HG03558 (cell line): Measurements from ENCODE around the gene PTGFRN.

Source experiments
- ATAC-seq: cut with Tn5 transposase; IDR thresholded peaks from one replicate; pipeline ENCODE4 v1.9.1; 2021; ENCODE audit warnings: moderate number of reproducible peaks; ENCODE audit not compliant: unreplicated experiment; ENCODE audit errors: extremely low read depth

The PTGFRN gene

DNA sequence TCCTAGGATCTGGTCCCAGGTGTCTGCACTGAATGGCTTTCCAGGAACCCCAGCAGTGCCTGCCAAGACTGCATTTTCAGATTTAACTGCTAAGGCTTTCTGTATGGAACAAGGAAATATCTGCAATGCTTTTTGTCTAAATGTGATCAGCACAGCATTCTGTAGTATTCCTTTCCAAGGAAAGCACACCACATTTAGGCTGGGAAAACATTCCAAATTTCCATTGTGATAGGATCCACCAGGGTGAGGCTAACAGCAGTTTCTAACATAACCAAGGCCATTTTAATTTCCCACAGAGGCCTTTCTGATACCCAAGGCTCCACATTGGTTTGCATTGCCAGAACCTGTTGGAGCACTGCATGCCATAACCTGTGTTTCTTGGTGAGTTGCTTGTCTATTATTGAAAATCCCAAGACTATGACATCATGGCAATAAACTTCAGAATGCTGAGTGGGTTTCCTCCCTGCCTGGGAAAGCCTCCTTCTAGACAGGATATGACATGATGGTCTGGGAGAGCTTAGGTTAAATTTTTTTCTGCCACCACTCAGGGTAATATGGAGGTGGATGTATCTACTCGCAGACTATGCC lies 23.3 kb upstream of the PTGFRN start:
- ATAC-seq: no peak

DNA sequence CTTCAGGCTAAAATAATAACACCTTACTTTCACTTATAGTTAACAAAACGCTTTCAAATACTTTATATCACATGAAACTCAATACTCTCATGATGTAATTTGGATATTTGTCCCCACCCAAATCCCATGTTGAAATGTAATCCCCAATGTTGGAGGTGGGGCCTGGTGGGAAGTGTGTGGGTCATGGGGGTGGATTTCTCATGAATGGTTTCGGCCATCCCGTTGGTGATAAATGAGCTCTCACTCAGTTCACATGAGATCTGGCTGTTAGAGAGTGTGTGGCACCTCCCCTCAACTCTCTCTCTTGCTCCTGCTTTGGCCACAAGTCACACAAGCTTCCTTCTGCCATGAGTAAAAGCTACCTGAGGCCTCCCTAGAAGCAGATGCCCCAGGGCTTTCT lies 22.5 kb upstream of the PTGFRN start:
- ATAC-seq: no peak

DNA sequence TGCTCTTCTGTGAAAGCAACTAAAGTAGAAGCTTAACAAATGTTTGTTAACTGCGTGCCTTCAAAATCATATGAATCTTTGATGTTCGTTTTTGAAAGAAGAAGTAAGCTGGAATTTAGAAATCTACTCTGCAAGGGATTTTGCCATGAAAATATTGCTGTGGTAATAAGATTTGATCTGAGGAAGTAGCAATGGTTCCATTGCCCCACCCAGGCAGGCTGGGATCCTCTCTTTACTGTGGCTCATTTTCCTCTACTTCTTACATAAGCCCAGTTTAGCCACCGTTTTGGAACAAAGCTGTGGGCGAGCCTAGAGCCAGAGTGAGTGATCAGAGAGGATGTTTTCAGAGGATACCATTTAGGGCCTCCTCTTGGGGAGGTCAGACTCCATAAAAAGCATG lies 20.3 kb upstream of the PTGFRN start:
- ATAC-seq: no peak

DNA sequence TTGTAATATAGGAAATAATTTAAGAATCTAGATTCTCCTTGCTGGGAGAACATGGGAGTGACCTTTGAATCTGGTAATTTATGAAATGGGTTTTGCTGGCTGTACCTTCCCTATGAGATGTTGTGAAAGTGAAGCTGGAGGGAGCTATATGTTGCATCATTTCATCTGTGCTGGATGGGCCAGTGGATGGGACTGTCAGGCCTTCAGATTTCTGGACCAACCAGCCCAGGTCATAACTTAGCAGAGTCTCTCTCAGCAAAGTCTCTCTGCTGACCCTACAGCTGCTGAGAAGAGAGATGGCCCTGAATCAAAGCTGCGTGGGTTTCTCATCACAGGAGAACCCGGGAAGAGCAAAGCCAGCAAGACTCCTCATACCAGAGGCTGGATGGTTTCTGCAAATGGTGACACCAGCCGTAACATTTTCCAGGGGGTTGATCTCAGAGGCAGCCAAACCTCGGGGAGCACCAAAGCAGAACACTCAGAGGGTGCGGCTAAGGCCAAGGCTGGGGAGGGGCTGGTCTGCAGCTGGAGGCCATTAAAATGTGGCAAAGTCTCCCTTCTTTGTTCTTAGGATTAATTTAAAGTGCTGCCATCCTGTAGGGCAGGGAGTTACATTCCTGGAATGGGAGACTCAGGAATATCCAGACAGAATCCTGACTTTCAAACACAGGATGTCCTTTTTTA lies 18.2 kb upstream of the PTGFRN start:
- no peak for ATAC-seq

DNA sequence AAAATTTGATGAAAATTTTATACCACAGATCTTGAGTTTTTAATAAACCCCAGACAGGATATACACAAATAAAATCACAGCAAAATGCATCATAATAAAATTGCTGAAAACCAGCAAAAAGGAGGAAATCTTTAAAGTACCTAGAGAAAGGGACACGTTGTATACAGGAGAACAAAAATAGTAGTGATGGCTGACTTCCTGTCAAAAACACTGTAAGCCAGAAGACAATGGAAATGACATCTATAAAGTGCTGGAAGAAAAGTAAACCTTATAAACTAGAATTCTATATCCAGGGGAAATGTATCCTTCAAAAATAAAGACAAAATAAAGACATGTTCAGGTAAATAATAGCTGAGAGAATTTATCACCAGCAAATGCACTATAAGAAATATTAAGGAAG lies 14.6 kb upstream of the PTGFRN start:
- no peak for ATAC-seq

DNA sequence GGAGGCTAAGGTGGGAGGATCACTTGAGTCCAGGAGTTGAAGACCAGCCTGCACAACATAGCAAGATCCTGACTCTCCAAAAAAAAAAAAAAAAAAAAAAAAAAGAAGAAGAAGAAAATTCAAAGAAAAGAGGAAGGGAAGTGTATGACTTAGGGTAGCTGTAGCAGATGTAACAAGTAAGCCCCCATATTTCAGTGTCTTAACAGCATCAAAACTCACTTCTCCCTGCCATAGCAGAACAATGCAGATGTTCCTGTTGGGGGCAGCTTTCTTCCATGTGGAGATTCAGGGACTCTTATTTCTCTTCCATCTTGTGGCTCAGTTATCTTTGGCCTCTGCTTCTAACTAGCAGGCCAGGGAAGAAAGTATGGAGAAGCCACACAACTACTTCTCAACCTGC lies 10.2 kb upstream of the PTGFRN start:
- ATAC-seq: no peak

DNA sequence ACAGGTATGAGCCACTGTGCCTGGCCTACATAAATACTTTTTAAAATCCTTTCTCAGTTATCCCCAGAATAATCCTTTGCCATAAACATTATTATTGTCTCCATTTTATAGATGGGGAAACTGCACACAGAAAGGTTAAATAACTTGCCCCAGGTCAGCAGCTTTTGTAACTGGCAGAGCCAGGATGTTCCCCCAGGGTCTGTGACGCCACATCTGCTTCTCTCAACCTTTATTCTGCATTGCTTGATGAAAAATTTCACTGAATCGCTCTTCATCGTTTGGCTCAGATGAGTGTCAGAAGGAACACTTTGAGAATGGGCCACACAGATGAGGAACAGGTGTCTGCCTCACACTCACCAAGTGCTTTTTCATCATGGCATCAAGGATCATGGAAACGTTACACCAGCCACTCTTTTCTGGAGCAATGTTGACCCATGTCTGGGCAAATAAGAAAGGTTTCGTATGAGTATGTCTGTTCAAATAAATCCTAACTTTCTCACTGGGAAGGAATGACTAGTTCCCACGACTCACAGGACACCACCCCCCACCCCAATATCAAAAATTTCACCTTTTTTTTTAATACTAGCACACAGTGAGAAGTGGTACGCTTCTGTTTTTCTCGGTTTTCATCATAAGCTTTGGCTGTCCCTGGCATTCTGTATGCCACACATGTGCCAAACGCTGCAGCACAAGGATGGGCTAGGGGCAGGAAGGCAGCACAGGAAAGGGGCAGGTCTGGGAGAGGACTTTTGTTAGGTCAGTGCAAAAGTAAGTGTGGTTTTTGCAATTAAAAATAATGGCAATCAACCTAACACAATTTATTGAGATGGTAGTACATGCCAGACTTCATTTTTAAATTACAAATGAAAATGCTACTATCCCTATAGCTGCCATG lies 9.0 kb upstream of the PTGFRN start:
- no peak for ATAC-seq

DNA sequence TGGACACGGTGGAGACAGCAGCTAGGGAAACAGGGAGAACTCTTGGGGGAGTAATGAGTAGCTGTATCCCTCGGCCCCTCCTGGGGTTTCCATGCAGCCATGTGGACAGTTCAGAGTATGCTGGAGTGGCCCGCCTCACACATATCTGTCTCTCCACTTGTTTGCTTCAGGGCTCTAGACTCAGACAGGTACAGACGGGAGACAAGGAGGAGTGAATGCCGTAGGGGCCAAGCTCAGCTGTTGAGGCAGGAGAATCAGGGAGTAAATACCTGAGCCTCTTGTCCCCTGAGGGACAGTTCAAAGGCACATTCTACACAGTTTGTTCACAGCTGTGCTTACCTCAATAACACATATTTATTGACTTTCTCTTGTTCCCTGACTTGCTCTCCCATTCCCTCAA lies 7.7 kb upstream of the PTGFRN start:
- no peak for ATAC-seq

DNA sequence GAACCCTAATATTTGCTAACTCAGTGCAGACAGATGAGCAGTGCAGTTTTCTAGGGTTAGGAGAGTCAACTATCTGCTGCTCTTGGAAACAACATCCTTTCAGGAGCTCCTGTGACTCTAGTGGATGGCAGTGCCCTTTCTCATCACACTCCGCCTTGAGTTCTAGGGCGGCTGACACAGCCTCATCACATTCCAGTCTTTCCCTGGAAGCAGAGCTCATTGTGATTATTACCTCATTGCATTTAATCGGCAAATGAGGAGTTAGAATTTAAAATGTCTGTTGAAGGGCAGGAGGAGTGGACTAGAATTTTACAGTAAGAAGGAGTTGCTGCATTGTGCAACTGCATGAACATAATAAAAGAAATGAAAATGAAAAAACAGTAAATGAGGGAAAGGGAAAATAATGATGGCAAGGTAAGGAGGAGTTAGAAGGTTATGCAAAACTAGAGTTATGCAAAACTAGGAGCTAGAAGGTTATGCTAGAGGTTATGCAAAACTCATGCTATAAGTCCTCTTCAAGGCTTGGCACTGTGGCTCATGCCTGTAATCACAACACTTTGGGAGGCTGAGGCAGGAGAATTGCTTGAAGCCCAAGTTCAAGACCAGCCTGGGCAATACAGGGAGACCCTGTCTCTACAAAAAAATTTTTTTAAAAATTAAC lies 6.9 kb upstream of the PTGFRN start:
- ATAC-seq: no peak

DNA sequence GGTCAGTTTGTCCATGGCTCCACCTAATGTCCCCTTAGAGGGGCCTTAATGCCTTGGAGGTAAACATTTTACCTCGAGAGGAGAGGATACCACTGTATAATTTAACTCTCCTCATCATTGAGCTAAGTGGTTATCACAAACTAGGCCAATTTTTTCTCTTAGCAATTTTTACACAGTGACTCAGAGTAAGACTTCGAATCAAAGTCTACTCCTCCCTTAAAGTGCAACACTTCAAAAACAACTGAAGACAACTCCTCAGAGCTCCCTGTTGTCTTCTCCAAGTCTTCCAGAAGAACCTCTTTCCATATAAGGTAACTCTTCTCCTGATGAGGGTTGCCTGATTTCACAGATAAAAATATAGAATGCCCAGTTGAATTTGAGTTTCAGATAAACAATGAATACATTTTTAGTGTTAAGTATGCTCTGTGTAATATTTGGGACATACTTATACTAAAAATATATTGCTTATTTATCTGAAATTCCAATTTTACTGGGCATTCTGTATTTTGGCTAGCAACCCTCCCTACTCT lies 4.9 kb upstream of the PTGFRN start:
- ATAC-seq: no peak

DNA sequence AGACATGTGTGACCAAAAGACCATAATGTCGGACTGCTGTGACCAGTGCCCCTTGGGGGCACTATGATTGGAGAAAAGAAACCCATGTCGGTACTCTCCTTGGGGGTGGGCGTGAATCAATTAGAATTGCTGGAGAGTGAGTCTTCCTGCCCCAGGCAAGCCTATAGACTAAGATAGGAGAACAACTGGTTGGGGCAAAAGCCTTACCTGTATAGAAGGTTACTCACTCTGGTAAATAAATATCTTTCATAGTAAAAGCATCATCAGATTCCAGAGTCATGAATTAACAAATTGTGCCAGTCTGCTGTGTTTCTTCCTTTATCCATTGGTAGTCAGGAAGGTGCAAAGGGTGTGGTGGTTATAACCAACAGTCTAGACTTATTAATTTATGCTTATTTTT lies 2.9 kb upstream of the PTGFRN start:
- no peak for ATAC-seq

DNA sequence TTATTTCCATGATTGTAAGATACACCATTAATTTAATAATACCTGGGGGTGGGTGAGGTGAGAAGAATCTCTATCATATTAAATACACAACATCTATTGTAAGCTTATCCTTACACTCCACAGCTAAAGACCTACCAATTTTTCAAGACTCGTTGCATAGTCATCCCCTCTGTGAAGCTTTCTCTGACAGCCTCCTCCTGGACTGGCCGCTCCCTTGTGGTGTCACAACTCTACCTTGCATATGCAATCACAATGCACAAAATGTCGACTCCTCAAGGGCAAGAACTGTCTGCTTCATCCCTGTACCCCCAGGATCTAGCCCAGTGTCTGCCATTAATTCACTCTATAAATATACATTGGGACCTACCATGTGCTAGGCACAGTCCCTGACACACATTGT lies 2.4 kb upstream of the PTGFRN start:
- no peak for ATAC-seq

DNA sequence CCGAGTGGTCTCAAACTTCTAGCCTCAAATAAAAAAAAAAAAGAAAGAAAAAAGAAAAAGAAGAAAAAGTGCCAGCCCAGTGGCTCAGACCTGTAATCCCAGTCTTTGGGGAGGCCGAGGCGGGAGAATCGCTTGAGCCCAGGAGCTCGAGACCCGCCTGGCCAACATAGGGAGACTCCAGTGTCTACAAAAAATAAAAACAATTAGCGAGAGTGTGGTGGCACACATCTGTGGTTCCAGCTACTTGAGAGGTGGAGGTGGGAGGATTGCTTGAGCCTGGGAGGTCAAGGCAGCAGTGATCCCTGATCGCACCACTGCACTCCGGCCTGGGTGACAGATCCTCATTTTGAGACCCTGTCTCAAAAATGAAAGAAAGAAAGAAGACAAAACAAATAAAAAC lies 1.4 kb upstream of the PTGFRN start:
- no peak for ATAC-seq

DNA sequence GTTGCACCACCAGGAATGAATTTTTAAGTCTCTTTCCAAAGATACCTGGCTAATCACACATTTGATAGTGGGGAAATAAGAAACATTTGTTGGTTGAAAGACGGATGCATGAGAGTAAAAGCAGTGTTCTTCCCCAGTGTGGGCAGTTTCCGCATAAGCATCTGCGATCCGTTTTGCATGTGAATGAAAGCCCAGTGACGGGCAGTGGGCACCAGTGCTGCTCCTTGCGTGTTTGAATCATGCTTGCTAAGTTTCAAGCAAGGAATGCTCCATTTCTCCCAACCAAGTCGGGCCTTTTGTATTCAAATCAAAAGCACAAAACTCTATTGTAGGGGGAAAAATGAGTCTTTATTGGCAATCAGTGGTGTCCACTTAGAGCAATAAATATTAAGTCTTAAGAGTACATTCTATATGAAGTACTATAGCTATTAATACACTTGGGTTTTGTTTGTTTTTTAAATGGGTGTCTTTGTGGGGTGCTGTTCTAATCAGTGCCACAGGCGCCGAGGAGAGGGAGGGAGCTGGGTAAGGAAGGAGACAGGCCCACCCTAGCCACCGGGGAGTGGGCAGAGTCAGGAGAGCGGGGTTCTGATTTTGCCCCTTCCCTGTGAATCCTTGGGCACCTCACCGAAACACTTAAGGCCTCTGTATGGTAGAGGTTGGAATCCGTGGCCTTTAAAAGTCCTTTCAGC lies 750 bp upstream of the PTGFRN start:
- no peak for ATAC-seq

DNA sequence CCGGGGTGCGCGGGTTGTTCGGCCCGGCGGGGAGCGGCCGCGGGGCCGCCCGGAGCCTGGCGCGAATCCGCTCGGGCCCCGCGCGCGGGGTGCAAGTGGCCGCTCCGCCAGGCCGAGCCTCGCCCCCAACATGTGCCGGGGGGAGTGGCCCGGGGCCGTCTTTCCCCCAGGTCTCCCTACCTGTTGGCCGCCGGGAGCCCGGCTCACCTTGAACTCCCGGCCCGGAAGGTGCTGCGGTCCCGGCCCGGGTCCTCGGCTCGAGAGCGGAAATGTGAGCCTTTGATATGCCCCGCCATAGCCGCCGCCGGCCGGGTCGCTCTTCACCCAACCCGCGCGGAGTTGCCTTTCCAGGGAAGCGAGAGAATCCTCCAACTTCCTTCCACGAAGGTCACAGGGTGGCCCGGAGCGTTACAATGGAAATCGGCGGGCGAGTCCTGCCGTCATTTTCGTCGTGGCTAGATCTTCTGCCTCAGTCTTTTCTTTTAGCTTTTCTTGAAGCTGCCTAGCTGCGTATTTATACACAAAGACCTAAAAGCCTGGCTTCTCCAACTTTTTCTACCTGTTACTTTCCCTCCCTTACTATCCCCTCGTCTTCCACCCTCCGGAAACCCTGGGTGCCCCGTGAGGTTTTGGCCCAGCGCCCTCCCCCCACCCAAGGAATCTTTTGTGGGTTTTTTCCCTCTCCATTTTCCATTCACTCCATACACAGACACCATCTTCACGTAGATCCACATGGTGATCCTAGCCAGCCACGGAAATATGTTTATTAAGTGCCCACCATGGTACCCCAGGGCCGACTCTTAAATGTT lies 867 bp downstream of the PTGFRN start:
- no peak for ATAC-seq

DNA sequence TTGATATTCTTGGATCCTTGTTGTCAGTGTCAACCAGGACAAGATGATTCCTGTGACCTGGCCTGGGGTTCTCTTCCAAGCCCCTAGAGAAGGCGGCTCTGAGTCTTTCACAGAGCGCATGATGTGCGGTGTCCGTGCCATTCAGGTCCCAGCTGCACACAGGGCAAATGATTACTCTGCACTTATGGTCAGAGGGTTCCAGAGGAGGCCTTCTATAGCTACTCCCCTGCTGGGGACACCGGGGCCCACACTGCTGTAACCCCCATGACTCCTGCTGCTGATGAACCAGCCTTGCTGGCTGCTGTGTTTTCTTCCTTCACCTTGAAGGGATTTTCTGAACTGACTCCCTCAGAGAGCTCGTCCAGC lies 1.5 kb downstream of the PTGFRN start:
- no peak for ATAC-seq

DNA sequence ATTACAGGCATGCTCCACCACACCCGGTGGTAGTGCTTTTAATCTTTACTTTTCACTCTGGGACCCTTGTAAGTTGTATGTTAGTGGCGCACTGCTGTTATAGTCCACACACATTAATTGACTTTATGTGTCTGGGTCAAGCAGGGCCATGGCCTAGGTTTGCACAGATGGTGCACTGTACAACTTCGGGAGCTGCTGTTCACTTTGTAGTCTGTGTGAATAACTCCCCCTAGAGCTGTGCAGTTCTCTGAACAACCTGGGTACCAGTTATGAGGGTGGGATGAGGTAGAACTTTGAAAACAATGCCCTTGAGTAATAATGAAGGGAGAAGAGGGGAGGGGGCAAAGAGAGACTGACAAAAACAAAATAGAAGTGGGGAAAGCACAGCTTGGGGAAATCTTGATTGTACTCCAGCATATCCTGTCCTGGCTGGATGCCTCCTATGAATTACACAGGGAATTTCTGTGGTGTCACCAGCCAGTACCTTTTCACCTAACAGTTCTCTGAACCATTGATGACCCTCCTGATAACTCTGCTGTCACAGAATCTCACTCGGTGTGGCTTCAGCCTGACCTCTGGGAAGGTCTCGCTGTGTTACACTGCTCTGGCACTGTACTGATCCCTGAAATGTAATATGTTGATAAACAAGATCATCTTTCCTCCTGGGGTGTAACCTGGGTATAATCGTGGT lies 2.2 kb downstream of the PTGFRN start:
- ATAC-seq: no peak

DNA sequence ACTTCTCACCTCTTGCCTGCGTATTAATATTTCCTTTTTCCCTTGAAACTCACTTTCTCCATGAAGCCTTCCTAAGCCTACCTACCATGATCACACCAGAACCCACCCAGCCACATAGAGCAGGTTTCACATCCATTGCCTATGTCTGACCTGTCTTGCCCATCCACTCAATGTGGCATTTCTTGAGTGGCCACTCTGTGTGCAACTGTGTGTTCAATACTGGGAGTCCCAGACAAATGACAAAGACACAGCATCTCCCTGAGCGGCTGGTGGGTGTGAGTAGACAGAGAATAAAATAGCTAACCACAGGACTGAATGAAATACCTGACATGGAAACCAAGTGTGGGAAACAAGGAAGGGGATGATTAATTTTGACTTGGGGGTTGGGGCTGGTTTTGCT lies 3.1 kb downstream of the PTGFRN start:
- ATAC-seq: no peak

DNA sequence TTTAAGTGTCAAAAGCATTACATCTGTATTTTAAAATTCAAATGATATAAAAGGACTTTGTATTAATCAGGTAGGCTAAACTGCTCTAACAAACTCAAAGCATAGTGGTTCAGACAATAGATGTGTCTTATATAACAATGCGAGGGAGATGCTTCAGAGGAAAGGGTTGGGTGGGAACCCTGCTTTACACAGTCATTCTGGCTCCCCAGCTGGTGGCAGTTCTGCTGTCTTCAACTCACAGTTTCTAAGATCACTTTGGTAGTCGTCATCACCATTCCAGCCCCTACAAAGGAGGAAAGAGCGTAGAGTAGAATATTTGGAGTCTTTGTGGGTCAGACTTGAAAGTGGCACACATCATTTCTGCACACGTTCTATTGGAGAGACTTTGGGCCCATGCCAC lies 4.2 kb downstream of the PTGFRN start:
- ATAC-seq: no peak
